ENCODE results near the gene PIK3AP1. TPM values are rescaled to one million over a fixed set of nuclear protein-coding genes. Genes with fewer than 3 reads are reported as not detected.

The PIK3AP1 gene
- total RNA-seq, 1 experiment from 2014 or later = 3.7 TPM

GRCh38 chr10:96645191-96645721 lies 75.1 kb downstream of the PIK3AP1 start:
- H3K79me2 ChIP-seq (ENCODE audit: low read length) = no peaks in the 10 kb centered on the region
- H3K4me3 ChIP-seq (ENCODE audit: low read length) = no peak overlapping the region
- ATAC-seq = no peak
- no peaks in the 10 kb centered on the region for H3F3A ChIP-seq (ENCODE audit: low read length, unreplicated experiment)
- BruUV-seq (replicated peaks) = no TSS peak
- no peaks in the 10 kb centered on the region for H3K4me1 ChIP-seq (ENCODE audit: insufficient read depth, low read length)
- intact Hi-C loops (cut with micrococcal nuclease) = no loop called here
- H3K9me2 ChIP-seq (replicated peaks; ENCODE audit: low read length) = no peaks in the 10 kb centered on the region
- ChIA-PET CTCF (no interaction called here), POLR2A (ENCODE audit: unreplicated experiment) (no interaction called here)
- DNase-seq = no peak
- TF ChIP-seq EZH2 (IDR thresholded peaks at IDR 0.05; ENCODE audit: low read length, unreplicated experiment) = no peak
- TF ChIP-seq CTCF (conservative IDR thresholded peaks at IDR 0.05; ENCODE audit: low read depth, low read length) = no peak
- TF ChIP-seq EZH2phosphoT487 (IDR thresholded peaks at IDR 0.05; ENCODE audit: borderline replicate concordance, low read length) = no peak
- H3K27ac ChIP-seq (ENCODE audit: low read length) = no peak overlapping the region
- no peak overlapping the region for H3K4me2 ChIP-seq (ENCODE audit: low read length)
- no peaks in the 10 kb centered on the region for H4K20me1 ChIP-seq (ENCODE audit: low read length)
- no peaks in the 10 kb centered on the region for H3K9me3 ChIP-seq (ENCODE audit: low read length)
- no peak overlapping the region for H3K9ac ChIP-seq (ENCODE audit: low read length)
- no peaks in the 10 kb centered on the region for H3K36me3 ChIP-seq (ENCODE audit: low read depth, low read length)
- H2AFZ ChIP-seq (ENCODE audit: low read length) = no peak overlapping the region
- no peaks in the 10 kb centered on the region for H3K27me3 ChIP-seq (ENCODE audit: low read length)

GRCh38 chr10:96643920-96644319 lies 76.4 kb downstream of the PIK3AP1 start:
- ATAC-seq (no peak), DNase-seq (no peak)
- Histone ChIP-seq H3K27me3 (ENCODE audit: low read length) (no peaks in the 10 kb centered on the region), H4K20me1 (ENCODE audit: low read length) (no peaks in the 10 kb centered on the region), H3K9me2 (replicated peaks; ENCODE audit: low read length) (no peaks in the 10 kb centered on the region), H3K27ac (ENCODE audit: low read length) (no peak overlapping the region), H3K9me3 (ENCODE audit: low read length) (no peaks in the 10 kb centered on the region), H3F3A (ENCODE audit: low read length, unreplicated experiment) (no peaks in the 10 kb centered on the region), H3K79me2 (ENCODE audit: low read length) (no peaks in the 10 kb centered on the region), H3K36me3 (ENCODE audit: low read depth, low read length) (no peaks in the 10 kb centered on the region), H3K4me2 (ENCODE audit: low read length) (no peak overlapping the region), H2AFZ (ENCODE audit: low read length) (no peak overlapping the region), H3K9ac (ENCODE audit: low read length) (no peak overlapping the region), H3K4me1 (ENCODE audit: insufficient read depth, low read length) (no peaks in the 10 kb centered on the region), H3K4me3 (ENCODE audit: low read length) (no peak overlapping the region)
- no TSS peak for BruUV-seq (replicated peaks)
- ChIA-PET CTCF (no interaction called here), POLR2A (ENCODE audit: unreplicated experiment) (no interaction called here)
- intact Hi-C loops (cut with micrococcal nuclease) = no loop called here
- no peak for TF ChIP-seq CTCF (conservative IDR thresholded peaks at IDR 0.05; ENCODE audit: low read depth, low read length)

GRCh38 chr10:96642973-96643372 lies 77.3 kb downstream of the PIK3AP1 start:
- H2AFZ ChIP-seq (ENCODE audit: low read length) = no peak overlapping the region
- DNase-seq (peak; percentile 40), ATAC-seq (no peak)
- no peaks in the 10 kb centered on the region for H4K20me1 ChIP-seq (ENCODE audit: low read length)
- no TSS peak for BruUV-seq (replicated peaks)
- no peaks in the 10 kb centered on the region for H3K9me2 ChIP-seq (replicated peaks; ENCODE audit: low read length)
- H3K27ac ChIP-seq (ENCODE audit: low read length) = no peak overlapping the region
- no peak overlapping the region for H3K4me2 ChIP-seq (ENCODE audit: low read length)
- no peaks in the 10 kb centered on the region for H3K9me3 ChIP-seq (ENCODE audit: low read length)
- intact Hi-C loops (cut with micrococcal nuclease) = no loop called here
- H3K4me3 ChIP-seq (ENCODE audit: low read length) = no peak overlapping the region
- no peaks in the 10 kb centered on the region for H3F3A ChIP-seq (ENCODE audit: low read length, unreplicated experiment)
- ChIA-PET CTCF (interaction anchor here (0.5 to 0.6 kb wide), 2 partner anchors 30 to 128 kb away, joined by 6 read pairs; no protein-coding TSS in a partner anchor), POLR2A (ENCODE audit: unreplicated experiment) (no interaction called here)
- H3K27me3 ChIP-seq (ENCODE audit: low read length) = no peaks in the 10 kb centered on the region
- H3K9ac ChIP-seq (ENCODE audit: low read length) = no peak overlapping the region
- H3K36me3 ChIP-seq (ENCODE audit: low read depth, low read length) = no peaks in the 10 kb centered on the region
- H3K4me1 ChIP-seq (ENCODE audit: insufficient read depth, low read length) = no peaks in the 10 kb centered on the region; the same call in 1 of the 2 replicates
- TF ChIP-seq EZH2 (IDR thresholded peaks at IDR 0.05; ENCODE audit: low read length, unreplicated experiment) (no peak), CTCF (conservative IDR thresholded peaks at IDR 0.05; ENCODE audit: low read depth, low read length) (peak; percentile 55)
- no peaks in the 10 kb centered on the region for H3K79me2 ChIP-seq (ENCODE audit: low read length)

Data from PC-3 (cell line).